Skeletal muscle satellite cell (primary cell): Measurements from ENCODE around the gene PRCD. TPM values are rescaled to one million over a fixed set of nuclear protein-coding genes. Genes with fewer than 3 reads are reported as not detected.
A peak's percentile ranks its signal among the peaks of the same experiment; 100 is the strongest.

Experiments
- H3K27me3 ChIP-seq: 2 replicates; pipeline ENCODE4 v1.7.0; 2013; ENCODE audit warnings: low read length; ENCODE audit not compliant: control insufficient read depth, insufficient read depth
- H3K36me3 ChIP-seq: 2 replicates; pipeline ENCODE4 v1.7.0; 2013; ENCODE audit warnings: mild to moderate bottlenecking, control low read depth, low read length; ENCODE audit not compliant: insufficient read depth
- H3K4me1 ChIP-seq: 2 replicates; pipeline ENCODE4 v1.7.0; 2013; ENCODE audit warnings: low read length; ENCODE audit not compliant: control insufficient read depth, insufficient read depth
- H3K4me2 ChIP-seq: 2 replicates; pipeline ENCODE4 v1.7.0; 2013; ENCODE audit warnings: mild to moderate bottlenecking, low read length
- H3K4me3 ChIP-seq: 2 replicates; pipeline ENCODE4 v1.7.0; 2013; ENCODE audit warnings: low read length
- H3K9ac ChIP-seq: 2 replicates; pipeline ENCODE4 v1.7.0; 2013; ENCODE audit warnings: mild to moderate bottlenecking, low read depth, low read length, moderate library complexity
- H3K9me3 ChIP-seq: replicated peaks from 2 replicates; pipeline ENCODE4 v1.7.0; 2013; ENCODE audit warnings: mild to moderate bottlenecking, control low read depth, low read length
- total RNA-seq: library from RNA; depleted of rRNA; stranded (reverse); fragments of >200 nt; gene quantifications from 2 replicates; pipeline ENCODE4 v1.2.3, GENCODE V29; 2012; rRNA removed

PRCD gene, protein sequence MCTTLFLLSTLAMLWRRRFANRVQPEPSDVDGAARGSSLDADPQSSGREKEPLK
- total RNA-seq, result 0.22 and 1.0 TPM in 2 replicates

GRCh38 chr17:76539631-76540271 lies at the start of gene PRCD:
Gene PRCD, plus strand, starts transcription at chr17:76540044. Its CDS starts 98 bp downstream, at chr17:76540142.
- peaks cover 55% of the 10 kb centered on the region for H3K27me3 ChIP-seq
- H3K9ac ChIP-seq, result peak within 1 kb of the TSS; percentile 68
- no peaks in the 10 kb centered on the region for H3K9me3 ChIP-seq
- H3K4me2 ChIP-seq, result peak within 1 kb of the TSS; percentile 97
- H3K4me3 ChIP-seq, result peak within 1 kb of the TSS; percentile 69
- peaks cover 32% of the 10 kb centered on the region for H3K4me1 ChIP-seq
- H3K36me3 ChIP-seq, result no peaks in the 10 kb centered on the region

DNA sequence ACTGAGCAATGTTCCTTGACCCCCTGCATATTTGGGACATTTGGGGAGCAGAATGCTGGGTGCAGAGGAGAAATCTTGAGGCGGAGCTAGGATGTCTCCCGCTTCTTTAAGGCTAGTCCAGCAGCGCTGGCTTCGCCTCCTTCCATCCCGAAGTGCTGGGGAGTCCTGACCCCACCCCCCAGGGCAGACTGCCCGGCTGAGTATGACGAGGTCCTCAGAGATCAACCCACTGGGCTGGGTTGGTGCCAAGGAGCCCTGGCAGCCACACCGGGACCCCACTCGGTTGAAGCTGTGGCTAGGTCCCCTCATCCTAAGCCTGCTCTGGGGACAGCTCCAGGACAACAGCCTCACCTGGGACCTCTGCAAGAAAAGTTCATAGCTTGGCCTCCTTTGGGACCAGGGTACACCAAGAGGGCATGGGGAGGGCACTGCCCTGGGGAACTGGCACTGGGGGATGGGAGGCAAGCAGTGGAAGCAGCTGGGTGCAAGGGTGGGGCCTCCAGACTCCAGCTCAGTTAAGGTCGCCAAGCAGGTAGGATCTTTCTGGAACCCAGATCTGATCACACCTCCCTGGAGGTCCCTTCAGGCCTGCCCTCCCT lies 49.6 kb upstream of the PRCD start:
- Histone ChIP-seq H3K36me3 (no peaks in the 10 kb centered on the region), H3K4me3 (no peak overlapping the region), H3K27me3 (no peaks in the 10 kb centered on the region), H3K9me3 (no peaks in the 10 kb centered on the region), H3K4me1 (peaks cover 24% of the 10 kb centered on the region), H3K9ac (no peak overlapping the region), H3K4me2 (no peak overlapping the region)

DNA sequence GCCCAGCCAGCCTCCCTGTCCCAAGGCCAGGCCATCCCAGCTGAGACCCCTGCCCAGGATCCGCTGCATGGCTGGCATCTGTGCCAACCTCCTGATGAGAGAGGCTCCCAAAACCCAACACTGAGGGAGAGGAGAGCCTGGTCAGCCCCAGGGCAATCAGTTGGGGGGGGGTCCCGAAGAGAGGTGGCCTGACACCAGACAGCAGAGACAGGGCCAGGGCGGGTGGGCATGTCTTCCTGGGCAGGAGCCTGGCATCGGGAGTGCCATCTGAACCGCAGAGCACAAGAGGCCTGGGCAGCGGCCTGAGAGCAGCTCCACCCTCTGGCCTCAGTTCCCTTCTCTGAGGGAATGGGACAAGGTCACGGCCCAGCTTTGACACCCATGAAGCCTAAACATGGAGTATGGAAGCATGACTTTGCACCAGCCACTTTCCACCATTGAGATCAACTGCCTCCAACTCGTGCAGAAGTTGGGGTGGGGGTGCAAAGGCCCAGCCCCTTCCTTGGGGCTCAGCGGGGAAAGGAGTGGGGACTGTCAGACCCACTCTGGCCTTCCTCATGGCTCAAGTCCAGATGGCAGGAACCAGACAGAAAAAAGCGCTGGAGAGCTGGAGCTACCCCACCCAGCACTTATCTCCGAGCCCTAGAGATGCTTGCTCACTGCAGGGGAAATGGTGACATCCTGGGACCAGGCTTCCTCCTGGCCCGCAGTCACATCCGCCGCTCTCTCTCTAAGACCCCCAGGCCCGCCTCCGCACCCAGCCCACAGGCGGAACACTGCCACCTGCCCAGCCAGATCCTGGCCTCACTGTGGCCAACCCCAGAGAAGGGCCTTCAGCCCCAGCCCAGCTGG lies 48.3 kb upstream of the PRCD start:
- Histone ChIP-seq H3K36me3 (no peaks in the 10 kb centered on the region), H3K4me3 (no peak overlapping the region), H3K27me3 (no peaks in the 10 kb centered on the region), H3K4me1 (peaks cover 21% of the 10 kb centered on the region), H3K4me2 (no peak overlapping the region), H3K9ac (no peak overlapping the region), H3K9me3 (no peaks in the 10 kb centered on the region)

GRCh38 chr17:76492123-76492988 lies 47.5 kb upstream of the PRCD start:
- Histone ChIP-seq H3K4me1 (peaks cover 23% of the 10 kb centered on the region), H3K27me3 (no peaks in the 10 kb centered on the region), H3K9ac (peak overlapping the region; percentile 62), H3K4me3 (peak overlapping the region; percentile 41), H3K9me3 (no peaks in the 10 kb centered on the region), H3K4me2 (peak overlapping the region; percentile 72), H3K36me3 (no peaks in the 10 kb centered on the region)

- Histone ChIP-seq H3K9ac (peak overlapping the region; percentile 62), H3K27me3 (no peaks in the 10 kb centered on the region), H3K36me3 (no peaks in the 10 kb centered on the region), H3K4me2 (peak overlapping the region; percentile 72), H3K4me1 (peaks cover 30% of the 10 kb centered on the region), H3K9me3 (no peaks in the 10 kb centered on the region), H3K4me3 (peak overlapping the region; percentile 41)
These were observed 46.8 kb upstream of the PRCD start for GRCh38 chr17:76492989-76493501.

- H3K9me3 ChIP-seq, result no peaks in the 10 kb centered on the region
- no peaks in the 10 kb centered on the region for H3K27me3 ChIP-seq
- H3K4me2 ChIP-seq, result peak overlapping the region; percentile 72
- peak overlapping the region; percentile 62 for H3K9ac ChIP-seq
- H3K4me3 ChIP-seq, result peak overlapping the region; percentile 41
- H3K36me3 ChIP-seq, result no peaks in the 10 kb centered on the region
- H3K4me1 ChIP-seq, result peaks cover 36% of the 10 kb centered on the region
These were observed 46.2 kb upstream of the PRCD start for GRCh38 chr17:76493505-76494167.

DNA sequence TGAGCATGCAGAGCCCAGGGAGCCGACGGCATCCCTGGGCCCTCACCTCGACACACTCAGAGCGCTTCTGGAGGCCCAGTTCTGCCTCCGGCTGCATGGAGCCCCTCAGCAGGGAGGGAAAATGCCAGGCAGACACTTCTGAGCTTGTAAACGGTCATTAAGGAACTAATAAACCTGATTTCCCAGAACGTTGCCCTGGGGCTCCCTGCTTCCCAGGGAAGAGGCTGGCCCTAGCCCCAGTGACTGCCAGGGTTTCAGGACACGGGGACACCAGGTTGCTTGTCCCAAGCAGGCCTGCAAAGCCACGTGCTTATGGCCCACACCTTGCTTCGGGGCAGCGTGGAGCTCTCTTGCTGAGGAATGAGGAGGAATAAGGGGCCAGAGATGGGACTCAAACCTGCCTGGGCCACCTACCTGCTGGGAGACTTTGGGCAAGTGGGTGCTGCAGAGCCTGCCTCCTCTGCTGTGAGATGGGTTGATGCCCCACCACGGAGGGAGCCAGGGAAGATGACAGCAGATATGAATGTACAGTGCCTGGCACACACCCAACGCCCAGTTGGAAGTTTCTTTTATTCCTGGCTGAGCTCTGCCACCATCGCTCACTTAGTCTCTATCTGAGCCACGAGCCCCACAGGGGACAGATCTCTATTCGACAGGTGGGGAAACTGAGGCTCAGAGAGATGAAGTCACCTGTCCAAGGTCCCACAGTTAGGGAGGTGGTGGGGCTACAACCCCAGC lies 44.0 kb upstream of the PRCD start:
- H3K9me3 ChIP-seq, result no peaks in the 10 kb centered on the region
- H3K9ac ChIP-seq, result no peak overlapping the region
- no peak overlapping the region for H3K4me3 ChIP-seq
- peaks cover 58% of the 10 kb centered on the region for H3K4me1 ChIP-seq
- no peaks in the 10 kb centered on the region for H3K27me3 ChIP-seq
- no peaks in the 10 kb centered on the region for H3K36me3 ChIP-seq
- H3K4me2 ChIP-seq, result no peak overlapping the region

DNA sequence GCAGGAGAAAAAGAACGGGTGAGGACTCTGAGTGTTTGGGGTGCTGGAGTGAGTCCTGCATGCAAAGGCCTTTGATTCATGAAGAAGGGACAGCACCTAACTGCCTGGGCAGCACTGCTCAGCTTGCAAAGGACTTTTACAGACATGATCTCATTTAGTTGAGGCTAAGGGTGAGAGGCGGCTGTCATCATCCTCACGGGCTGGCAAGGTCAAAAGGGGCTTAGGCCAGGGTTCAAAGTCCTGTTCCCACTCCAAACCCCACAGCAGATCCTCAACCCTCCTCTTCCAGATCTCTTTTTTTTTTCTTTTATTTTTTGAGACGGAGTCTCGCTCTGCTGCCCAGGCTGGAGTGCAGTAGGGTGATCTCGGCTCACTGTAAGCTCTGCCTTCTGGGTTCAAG lies 43.4 kb upstream of the PRCD start:
- Histone ChIP-seq H3K9ac (no peak overlapping the region), H3K4me2 (no peak overlapping the region), H3K36me3 (no peaks in the 10 kb centered on the region), H3K27me3 (no peaks in the 10 kb centered on the region), H3K9me3 (no peaks in the 10 kb centered on the region), H3K4me1 (peaks cover 61% of the 10 kb centered on the region), H3K4me3 (no peak overlapping the region)

DNA sequence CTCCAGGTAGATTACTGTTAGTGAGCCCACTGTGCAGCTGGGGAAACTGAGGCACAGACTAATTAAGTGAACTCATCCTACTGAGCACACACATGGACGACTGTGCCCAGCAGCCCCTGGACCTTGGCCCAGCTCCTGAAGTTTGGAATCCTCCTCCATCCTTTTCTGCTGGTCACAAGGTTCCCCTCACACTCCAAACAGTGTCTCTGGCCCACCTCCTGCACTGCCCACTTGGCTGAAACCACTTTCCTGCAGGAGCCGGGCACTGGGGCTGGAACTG lies 42.2 kb upstream of the PRCD start:
- peak overlapping the region; percentile 63 for H3K9ac ChIP-seq
- peaks cover 61% of the 10 kb centered on the region for H3K4me1 ChIP-seq
- H3K36me3 ChIP-seq, result no peaks in the 10 kb centered on the region
- H3K9me3 ChIP-seq, result no peaks in the 10 kb centered on the region
- H3K4me2 ChIP-seq, result peak overlapping the region; percentile 84
- peak overlapping the region; percentile 49 for H3K4me3 ChIP-seq
- no peaks in the 10 kb centered on the region for H3K27me3 ChIP-seq
